H9 (cell line): ENCODE results near the gene STYXL1. TPM values are rescaled to one million over a fixed set of nuclear protein-coding genes. Genes with fewer than 3 reads are reported as not detected.
"Not testable (repeated sequence)": the region's sequence is repeated elsewhere in the genome, so short reads cannot be mapped to it uniquely, and the experiment has no call there.

Experiments
- DNase-seq: peaks from one replicate; pipeline ENCODE4 v3.0.0-alpha.2; 2017
- H2AFZ ChIP-seq: one replicate; pipeline ENCODE4 v1.6.1; 2013; ENCODE audit warnings: mild to moderate bottlenecking, low read length, control low read depth, moderate library complexity
- H2AK5ac ChIP-seq: 2 replicates; pipeline ENCODE4 v1.6.1; 2013; ENCODE audit warnings: low read length, control low read depth, mixed read lengths; ENCODE audit not compliant: insufficient read length
- H2BK120ac ChIP-seq: one replicate; pipeline ENCODE4 v1.6.1; 2013; ENCODE audit warnings: low read depth, mild to moderate bottlenecking, low read length, control low read depth, inconsistent platforms; ENCODE audit not compliant: poor library complexity, severe bottlenecking
- H2BK12ac ChIP-seq: 2 replicates; pipeline ENCODE4 v1.6.1; 2013; ENCODE audit warnings: low read length, control low read depth, mixed read lengths, low read depth; ENCODE audit not compliant: insufficient read length
- H2BK15ac ChIP-seq: 2 replicates; pipeline ENCODE4 v1.6.1; 2013; ENCODE audit warnings: low read depth, low read length, control low read depth
- H2BK20ac ChIP-seq: one replicate; pipeline ENCODE4 v1.6.1; 2013; ENCODE audit warnings: low read depth, mild to moderate bottlenecking, low read length, control low read depth, inconsistent platforms; ENCODE audit not compliant: poor library complexity, severe bottlenecking
- H2BK5ac ChIP-seq: 2 replicates; pipeline ENCODE4 v1.6.1; 2013; ENCODE audit warnings: low read length, control low read depth, mixed read lengths; ENCODE audit not compliant: insufficient read length
- H3K14ac ChIP-seq: 2 replicates; pipeline ENCODE4 v1.6.1; 2013; ENCODE audit warnings: low read length, control low read depth; ENCODE audit not compliant: insufficient read depth
- H3K18ac ChIP-seq: 2 replicates; pipeline ENCODE4 v1.6.1; 2013; ENCODE audit warnings: low read depth, mild to moderate bottlenecking, mixed read lengths, low read length, control low read depth; ENCODE audit not compliant: insufficient read length
- H3K23ac ChIP-seq: 2 replicates; pipeline ENCODE4 v1.6.1; 2013; ENCODE audit warnings: low read length, control low read depth, mixed read lengths, low read depth; ENCODE audit not compliant: insufficient read length
- H3K23me2 ChIP-seq: 2 replicates; pipeline ENCODE4 v1.6.1; 2013; ENCODE audit warnings: low read depth, mild to moderate bottlenecking, mixed read lengths, low read length, control low read depth; ENCODE audit not compliant: insufficient read length, poor library complexity, severe bottlenecking
- H3K27ac ChIP-seq: 2 replicates; pipeline ENCODE4 v1.5.1; 2013; ENCODE audit warnings: low read length, control low read depth, mixed read lengths, low read depth; ENCODE audit not compliant: insufficient read length
- H3K27me3 ChIP-seq: 2 replicates; pipeline ENCODE4 v1.6.1; 2013; ENCODE audit warnings: low read length, control low read depth, inconsistent platforms; ENCODE audit not compliant: insufficient read depth
- H3K4ac ChIP-seq: 2 replicates; pipeline ENCODE4 v1.6.1; 2013; ENCODE audit warnings: low read depth, mild to moderate bottlenecking, control low read depth, inconsistent platforms, low read length, moderate library complexity
- H3K4me1 ChIP-seq: 2 replicates; pipeline ENCODE4 v1.6.1; 2013; ENCODE audit warnings: low read length, control low read depth, inconsistent platforms; ENCODE audit not compliant: insufficient read depth
- H3K4me2 ChIP-seq: 2 replicates; pipeline ENCODE4 v1.6.1; 2013; ENCODE audit warnings: low read length, control low read depth, mixed read lengths; ENCODE audit not compliant: insufficient read length, insufficient read depth
- H3K56ac ChIP-seq: 2 replicates; pipeline ENCODE4 v1.6.1; 2013; ENCODE audit warnings: low read depth, mild to moderate bottlenecking, mixed read lengths, low read length, control low read depth; ENCODE audit not compliant: insufficient read length
- H3K79me1 ChIP-seq: 2 replicates; pipeline ENCODE4 v1.6.1; 2013; ENCODE audit warnings: low read depth, mild to moderate bottlenecking, moderate library complexity, low read length, control low read depth, inconsistent platforms; ENCODE audit not compliant: insufficient read depth, poor library complexity, severe bottlenecking
- H3K79me2 ChIP-seq: 2 replicates; pipeline ENCODE4 v1.6.1; 2013; ENCODE audit warnings: low read length, control low read depth, inconsistent platforms; ENCODE audit not compliant: insufficient read depth
- H3K9ac ChIP-seq: 2 replicates; pipeline ENCODE4 v1.6.1; 2013; ENCODE audit warnings: low read length, control low read depth, mixed read lengths; ENCODE audit not compliant: insufficient read length; ENCODE audit errors: extremely low read depth
- H3K9me3 ChIP-seq: one replicate; pipeline ENCODE4 v1.6.1; 2013; ENCODE audit warnings: low read depth, low read length, inconsistent platforms; ENCODE audit not compliant: control insufficient read depth
- H3T11ph ChIP-seq: one replicate; pipeline ENCODE4 v1.6.1; 2013; ENCODE audit warnings: mild to moderate bottlenecking, low read length, control low read depth, inconsistent platforms
- H4K20me1 ChIP-seq: one replicate; pipeline ENCODE4 v1.6.1; 2013; ENCODE audit not compliant: control insufficient read depth, insufficient read length, insufficient read depth
- H4K5ac ChIP-seq: 2 replicates; pipeline ENCODE4 v1.6.1; 2013; ENCODE audit warnings: low read depth, mild to moderate bottlenecking, mixed read lengths, low read length, control low read depth; ENCODE audit not compliant: insufficient read length
- H4K8ac ChIP-seq: replicated peaks from 2 replicates; pipeline ENCODE4 v1.6.1; 2013; ENCODE audit warnings: low read length, control low read depth, mixed read lengths, low read depth; ENCODE audit not compliant: insufficient read length
- H4K91ac ChIP-seq: 2 replicates; pipeline ENCODE4 v1.6.1; 2013; ENCODE audit warnings: low read depth, mild to moderate bottlenecking, moderate library complexity, mixed read lengths, low read length, control low read depth; ENCODE audit not compliant: insufficient read length
- H3K27ac Mint-ChIP-seq, 3 experiments: 2 replicates in 2 of 3; 3 replicates in 1 of 3; pipeline ENCODE4 v1.8.0; 2020 to 2021; ENCODE audit warnings: mixed read lengths in 3 of 3, mild to moderate bottlenecking in 1 of 3, moderate library complexity in 1 of 3
- H3K27me3 Mint-ChIP-seq: 2 replicates; pipeline ENCODE4 v1.8.0; 2021; ENCODE audit warnings: low read depth, mild to moderate bottlenecking, moderate library complexity, mixed read lengths
- H3K36me3 Mint-ChIP-seq, 3 experiments: 2 replicates in 2 of 3; 3 replicates in 1 of 3; pipeline ENCODE4 v1.8.0; 2020 to 2021; ENCODE audit warnings: low read depth in 3 of 3, mixed read lengths in 3 of 3; ENCODE audit not compliant: insufficient read depth in 1 of 3
- H3K4me1 Mint-ChIP-seq, 2 experiments: 2 replicates each; pipeline ENCODE4 v1.8.0; 2020; ENCODE audit warnings: mixed read lengths in 2 of 2
- H3K4me3 Mint-ChIP-seq, 2 experiments: 2 replicates in 1 of 2; 3 replicates in 1 of 2; pipeline ENCODE4 v1.8.0; 2020 to 2021; ENCODE audit warnings: mild to moderate bottlenecking in 2 of 2, mixed read lengths in 2 of 2, moderate library complexity in 1 of 2
- H3K9me3 Mint-ChIP-seq, 2 experiments: 2 replicates in 1 of 2; 3 replicates in 1 of 2; pipeline ENCODE4 v1.8.0; 2020; ENCODE audit warnings: mild to moderate bottlenecking in 2 of 2, mixed read lengths in 2 of 2, moderate library complexity in 1 of 2
- WGBS: extraction: QIAGEN DNeasy Blood & Tissue Kit; methylation state at CpG from one replicate; pipeline ENCODE4 v1.1.7; 2013; ENCODE audit warnings: missing lambda C conversion rate, low lambda C conversion rate, mixed read lengths; ENCODE audit not compliant: insufficient read length; ENCODE audit errors: extremely low coverage; 5-methylcytosine and 5-hydroxymethylcytosine counted together
- total RNA-seq: library from RNA; stranded (reverse); gene quantifications from 2 replicates; pipeline ENCODE4 v1.2.1, GENCODE V29; 2021

Gene STYXL1
- total RNA-seq, 1 experiment from 2014 or later = 38.7 TPM

GRCh38 chr7:76093531-76093930 is 45.7 kb upstream of the STYXL1 start:
- not testable (repeated sequence) for H3K4me1 Mint-ChIP-seq, H3K79me2 ChIP-seq, H3K4ac ChIP-seq, H4K91ac ChIP-seq, H2BK120ac ChIP-seq, H3K23ac ChIP-seq, H3K27me3 Mint-ChIP-seq, H3K9ac ChIP-seq, H4K8ac ChIP-seq, H3K27me3 ChIP-seq, H3K23me2 ChIP-seq, H3K4me3 Mint-ChIP-seq, H2AK5ac ChIP-seq, H2BK20ac ChIP-seq, H3K18ac ChIP-seq, H3K4me1 ChIP-seq, H2BK5ac ChIP-seq, H3K9me3 ChIP-seq, H3K27ac ChIP-seq, H2AFZ ChIP-seq, H3T11ph ChIP-seq, H2BK12ac ChIP-seq, H3K36me3 Mint-ChIP-seq, H2BK15ac ChIP-seq, H3K27ac Mint-ChIP-seq, H3K14ac ChIP-seq, H3K79me1 ChIP-seq, H4K20me1 ChIP-seq, H3K9me3 Mint-ChIP-seq, H4K5ac ChIP-seq, H3K4me2 ChIP-seq, H3K56ac ChIP-seq, DNase-seq
- no CpG with 5 or more reads among the region's 5 CpGs for WGBS
